ENCODE data around the gene MRGPRF. TPM values are rescaled to one million over a fixed set of nuclear protein-coding genes. Genes with fewer than 3 reads are reported as not detected.

MRGPRF gene
- total RNA-seq, 4 donors from 2014 or later, result 0.84 to 11.0 (median 7.3) TPM

DNA sequence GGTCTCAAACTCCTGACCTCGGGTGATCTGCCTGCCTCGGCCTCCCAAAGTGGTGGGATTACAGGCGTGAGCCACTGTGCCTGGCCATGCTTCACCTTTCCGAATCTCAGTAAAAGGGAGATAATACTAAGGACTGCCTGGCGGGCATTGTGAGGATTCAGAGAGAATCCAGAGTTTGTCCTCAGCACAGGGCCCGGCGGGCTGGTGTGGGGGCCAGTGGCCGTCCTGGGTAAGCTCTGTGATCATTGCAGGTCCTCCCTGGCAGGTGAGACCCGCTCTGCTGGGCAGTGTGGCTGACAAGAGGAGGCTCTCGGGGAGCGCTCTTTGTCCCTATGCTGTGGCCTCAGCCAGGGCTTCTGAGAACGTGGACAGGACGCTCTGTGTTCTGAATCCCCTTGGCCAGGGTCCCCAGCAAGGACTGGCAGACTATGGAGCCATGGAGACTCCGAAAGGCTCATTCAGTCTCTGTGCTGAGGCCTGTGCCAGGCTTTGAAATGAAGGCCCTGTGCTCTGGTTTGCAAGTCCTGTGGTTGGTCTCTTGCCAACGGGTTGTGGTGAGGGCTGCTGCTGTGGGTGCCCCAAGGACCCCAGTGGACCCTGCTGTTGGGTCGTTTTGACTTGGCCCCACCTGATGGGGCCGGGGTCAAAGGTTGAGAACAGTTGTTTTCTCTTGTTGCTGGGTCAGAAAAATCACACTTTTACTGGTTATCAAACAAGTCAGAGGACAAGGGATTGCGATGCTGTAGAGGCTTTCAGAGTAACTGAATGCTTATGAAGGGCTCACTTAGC, 37.7 kb upstream of the MRGPRF start:
- intact Hi-C loops (cut with DNase I; ENCODE audit: low total_unique reads), result no loop called here
- TF ChIP-seq, protein P1, sequence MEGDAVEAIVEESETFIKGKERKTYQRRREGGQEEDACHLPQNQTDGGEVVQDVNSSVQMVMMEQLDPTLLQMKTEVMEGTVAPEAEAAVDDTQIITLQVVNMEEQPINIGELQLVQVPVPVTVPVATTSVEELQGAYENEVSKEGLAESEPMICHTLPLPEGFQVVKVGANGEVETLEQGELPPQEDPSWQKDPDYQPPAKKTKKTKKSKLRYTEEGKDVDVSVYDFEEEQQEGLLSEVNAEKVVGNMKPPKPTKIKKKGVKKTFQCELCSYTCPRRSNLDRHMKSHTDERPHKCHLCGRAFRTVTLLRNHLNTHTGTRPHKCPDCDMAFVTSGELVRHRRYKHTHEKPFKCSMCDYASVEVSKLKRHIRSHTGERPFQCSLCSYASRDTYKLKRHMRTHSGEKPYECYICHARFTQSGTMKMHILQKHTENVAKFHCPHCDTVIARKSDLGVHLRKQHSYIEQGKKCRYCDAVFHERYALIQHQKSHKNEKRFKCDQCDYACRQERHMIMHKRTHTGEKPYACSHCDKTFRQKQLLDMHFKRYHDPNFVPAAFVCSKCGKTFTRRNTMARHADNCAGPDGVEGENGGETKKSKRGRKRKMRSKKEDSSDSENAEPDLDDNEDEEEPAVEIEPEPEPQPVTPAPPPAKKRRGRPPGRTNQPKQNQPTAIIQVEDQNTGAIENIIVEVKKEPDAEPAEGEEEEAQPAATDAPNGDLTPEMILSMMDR (IDR thresholded peaks at IDR 0.05), result no peak
- TF ChIP-seq POLR2A (IDR thresholded peaks at IDR 0.05), result no peak
- no peak overlapping the region for H3K4me3 ChIP-seq (ENCODE audit: low read depth, poor library complexity, severe bottlenecking)

DNA sequence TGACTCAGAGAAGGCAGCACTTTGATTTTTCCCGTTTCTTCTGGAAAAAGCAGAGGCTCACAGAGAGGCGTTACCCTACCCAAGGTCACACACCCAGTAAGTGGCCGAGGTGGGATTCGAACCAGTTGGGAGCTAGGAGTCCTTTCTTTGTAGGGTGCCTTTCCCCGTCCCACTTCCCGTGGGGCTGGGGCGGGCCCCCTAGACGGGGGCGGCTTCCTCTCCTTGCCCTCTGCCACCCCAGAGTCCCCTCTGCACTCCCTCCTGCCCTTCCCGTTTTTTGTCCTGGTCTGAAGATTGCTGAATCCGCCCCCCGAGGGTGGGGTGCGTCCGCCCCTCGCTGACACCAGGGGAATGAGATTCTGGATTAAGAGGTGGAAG, 36.4 kb upstream of the MRGPRF start:
- TF ChIP-seq, protein P1 (IDR thresholded peaks at IDR 0.05), result no peak
- no peak for TF ChIP-seq POLR2A (IDR thresholded peaks at IDR 0.05)
- WGBS, 2 donors, result 4 to 7% methylated on average over 15 of the region's 15 CpGs
- intact Hi-C loops (cut with DNase I; ENCODE audit: low total_unique reads), result no loop called here
- no peak for DNase-seq (ENCODE audit: low spot score in 2 of 2)
- peak overlapping the region; percentile 81 for H3K4me3 ChIP-seq (ENCODE audit: low read depth, poor library complexity, severe bottlenecking)

More for the DNA sequence above, 37.7 kb upstream of the MRGPRF start:
- no peak for DNase-seq (ENCODE audit: low spot score in 2 of 2)
- WGBS, 2 donors, result 77 to 83% methylated on average over 18 of the region's 18 CpGs

DNA sequence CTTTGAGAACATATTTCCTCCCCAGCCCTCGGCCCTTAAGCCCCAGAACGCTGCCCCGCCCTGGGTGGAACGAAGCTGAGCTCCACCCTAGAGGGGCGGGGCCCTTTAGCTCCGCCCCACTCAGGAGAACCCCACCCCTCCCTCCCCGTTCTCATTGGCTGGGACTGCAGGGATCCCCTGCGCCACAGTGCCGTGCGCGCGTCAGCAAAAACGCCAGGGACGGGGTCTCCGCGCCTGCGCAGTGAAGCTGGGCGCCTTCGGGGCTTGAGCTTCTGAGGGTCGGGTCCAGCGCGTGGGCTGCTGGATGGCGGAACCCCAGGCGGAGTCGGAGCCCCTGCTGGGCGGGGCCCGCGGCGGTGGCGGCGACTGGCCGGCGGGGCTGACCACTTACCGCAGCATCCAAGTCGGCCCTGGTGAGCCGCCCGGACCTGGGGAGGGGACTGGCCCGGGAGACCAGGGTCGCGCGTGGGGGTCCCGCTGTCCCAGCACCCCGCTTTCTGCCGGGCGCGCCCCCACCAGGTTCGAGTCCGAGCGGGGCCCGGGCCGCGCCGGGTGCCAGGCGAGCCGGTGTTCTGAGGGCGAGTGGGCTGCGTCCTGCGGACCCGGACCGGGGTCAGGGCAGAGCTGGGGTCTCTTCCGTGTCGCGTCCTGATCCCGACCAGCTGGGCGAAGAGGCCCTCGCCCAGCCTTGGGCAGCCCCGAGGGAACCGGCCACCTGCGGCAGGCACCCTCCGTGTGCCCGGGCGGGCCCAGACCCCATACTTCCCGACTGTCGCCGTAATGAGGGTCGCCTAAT, 35.8 kb upstream of the MRGPRF start, which contains the start of gene TPCN2:
Gene TPCN2 (plus strand): TSS at position 239 of the 796 bp plus-strand sequence. CDS start 66 bp downstream, at position 305.
- peak; percentile 88 to 97 for DNase-seq (ENCODE audit: low spot score in 2 of 2)
- TF ChIP-seq, protein P1 (IDR thresholded peaks at IDR 0.05), result no peak
- no peak for TF ChIP-seq POLR2A (IDR thresholded peaks at IDR 0.05)
- WGBS, 2 donors, result 0% methylated on average over 19 to 46 of the region's 76 CpGs
- peak within 1 kb of the TSS; percentile 81 for H3K4me3 ChIP-seq (ENCODE audit: low read depth, poor library complexity, severe bottlenecking)
- intact Hi-C loops (cut with DNase I; ENCODE audit: low total_unique reads), result no loop called here

GRCh38 chr11:69048031-69048693, 35.1 kb upstream of the MRGPRF start:
- intact Hi-C loops (cut with DNase I; ENCODE audit: low total_unique reads), result no loop called here
- H3K4me3 ChIP-seq (ENCODE audit: low read depth, poor library complexity, severe bottlenecking), result no peak overlapping the region
- no peak for TF ChIP-seq POLR2A (IDR thresholded peaks at IDR 0.05)
- DNase-seq (ENCODE audit: low spot score in 2 of 2), result no peak
- 35 to 45% methylated on average over 11 of the region's 11 CpGs for WGBS, 2 donors

DNA sequence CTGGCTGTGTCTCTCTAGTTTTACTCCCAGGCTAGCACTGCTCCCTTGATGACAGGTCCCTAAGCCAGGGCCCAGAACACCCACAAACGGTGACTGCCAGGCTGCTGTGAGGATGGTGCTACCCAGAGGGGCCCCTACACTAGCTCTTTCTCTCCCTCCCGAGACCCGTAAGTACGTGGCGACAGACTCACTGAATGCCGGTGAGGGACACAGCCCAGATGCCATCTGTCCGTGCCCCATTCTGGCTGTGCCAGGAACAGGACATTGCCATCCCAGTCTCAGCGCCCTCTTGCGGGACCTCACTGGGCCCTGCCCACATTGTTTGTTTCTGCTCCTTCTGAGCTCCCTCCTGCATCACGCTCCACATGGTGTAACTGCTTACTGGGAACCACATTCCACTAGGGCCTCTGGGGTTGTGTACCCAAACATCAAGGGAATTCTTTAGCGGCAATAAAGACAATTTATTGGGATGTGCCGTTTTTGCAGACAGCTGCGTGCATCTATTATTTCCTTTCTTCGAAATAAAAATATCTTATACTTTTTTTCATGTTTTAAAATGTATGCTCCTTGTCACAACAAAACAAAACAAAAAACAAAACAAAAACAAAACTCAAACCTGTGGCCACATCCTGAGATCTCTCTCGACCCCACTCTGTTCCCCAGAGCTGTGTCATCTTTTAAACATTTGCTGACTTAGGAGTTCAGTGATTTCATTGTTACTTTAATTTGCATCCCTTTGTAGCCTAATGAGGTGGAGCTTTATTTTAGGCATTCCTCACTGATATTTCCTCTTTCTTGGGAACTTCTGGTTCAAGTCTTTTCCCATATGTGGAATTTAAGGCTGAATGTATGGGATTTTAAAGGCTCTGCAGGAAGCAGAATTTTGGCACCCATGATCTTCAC, 31.3 kb upstream of the MRGPRF start:
- peak in 1 of 2 donors; percentile 53 for DNase-seq (ENCODE audit: low spot score in 2 of 2)
- whole genome bisulfite sequencing, 2 donors, result 12 to 23% methylated on average over 15 of the region's 15 CpGs
- TF ChIP-seq POLR2A (IDR thresholded peaks at IDR 0.05), result no peak
- TF ChIP-seq, protein P1 (IDR thresholded peaks at IDR 0.05), result no peak

More for the DNA sequence above, 31.3 kb upstream of the MRGPRF start:
- intact Hi-C loops (cut with DNase I; ENCODE audit: low total_unique reads), result no loop called here
- no peak overlapping the region for H3K4me3 ChIP-seq (ENCODE audit: low read depth, poor library complexity, severe bottlenecking)

Measured in lower leg skin (tissue), 4 donors.